ENCODE data around the gene GLYATL1.
"Not testable (repeated sequence)": the region's sequence is repeated elsewhere in the genome, so short reads cannot be mapped to it uniquely, and the experiment has no call there.

The GLYATL1 gene

GRCh38 chr11:59000003-59000402 lies 60.7 kb downstream of the GLYATL1 start:
- DNase-seq = no peak

- not testable (repeated sequence) for DNase-seq
Observed at GRCh38 chr11:59002006-59002405, 62.7 kb downstream of the GLYATL1 start.

Measured in AML-193 (cell line).